ENCODE results near the gene KCNMA1.

Gene KCNMA1

DNA sequence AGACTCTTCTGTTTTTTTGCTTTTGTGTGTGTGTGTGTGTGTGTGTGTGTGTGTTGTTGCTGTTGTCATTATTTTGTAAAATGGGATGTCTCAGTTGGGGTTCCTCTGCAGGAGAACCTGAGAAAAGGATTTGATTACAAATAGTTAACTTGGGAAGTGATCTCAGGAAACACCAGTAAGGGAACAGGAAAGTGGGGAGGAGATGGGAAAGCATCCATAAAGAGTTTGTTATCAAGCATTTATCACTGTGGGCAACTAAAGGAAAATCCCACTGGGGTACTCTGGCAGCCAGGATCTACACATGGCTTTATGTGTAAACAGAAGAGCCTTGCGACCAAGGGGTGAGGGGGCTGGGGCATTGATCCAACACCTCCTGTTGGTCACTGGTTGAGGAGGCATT, 485.4 kb downstream of the KCNMA1 start:
- WGBS, 2 experiments: 89 to 91% methylated on average over 1 of the region's 1 CpG
- no peaks in the 10 kb centered on the region for H3K9me3 ChIP-seq (ENCODE audit: control insufficient read depth, low read length)
- H3K4me1 ChIP-seq (ENCODE audit: control insufficient read depth, insufficient read depth, low read length): no peaks in the 10 kb centered on the region
- no peak overlapping the region for H3K27ac ChIP-seq (ENCODE audit: insufficient read depth, low read depth, low read length, poor library complexity, severe bottlenecking)
- no peak overlapping the region for H3K4me3 ChIP-seq (ENCODE audit: insufficient read depth, low read depth, low read length)
- no peaks in the 10 kb centered on the region for H3K36me3 ChIP-seq (ENCODE audit: control insufficient read depth, insufficient read depth, low read length)
- peaks cover 3% of the 10 kb centered on the region for H3K27me3 ChIP-seq (ENCODE audit: control insufficient read depth, insufficient read depth, low read length, poor library complexity, severe bottlenecking)

DNA sequence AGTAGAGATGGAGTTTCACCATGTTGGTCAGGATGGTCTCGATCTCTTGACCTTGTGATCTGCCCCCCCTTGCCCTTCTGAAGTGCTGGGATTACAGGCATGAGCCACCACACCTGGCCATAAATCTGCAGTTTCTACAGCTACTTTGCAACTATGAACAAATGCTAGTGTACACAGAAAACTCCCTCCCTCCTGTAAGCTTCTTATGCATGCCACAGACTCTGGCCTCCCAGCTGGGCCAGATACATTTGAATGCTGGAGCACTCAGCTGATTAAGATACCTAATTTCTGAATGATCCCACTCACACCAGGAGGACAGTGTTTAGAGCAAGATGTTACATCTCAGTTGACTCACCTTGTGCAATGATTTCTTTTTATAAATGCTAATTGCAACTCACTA, 486.2 kb downstream of the KCNMA1 start:
- Histone ChIP-seq H3K9me3 (ENCODE audit: control insufficient read depth, low read length) (no peaks in the 10 kb centered on the region), H3K27me3 (ENCODE audit: control insufficient read depth, insufficient read depth, low read length, poor library complexity, severe bottlenecking) (peaks cover 3% of the 10 kb centered on the region), H3K4me3 (ENCODE audit: insufficient read depth, low read depth, low read length) (no peak overlapping the region), H3K27ac (ENCODE audit: insufficient read depth, low read depth, low read length, poor library complexity, severe bottlenecking) (no peak overlapping the region), H3K36me3 (ENCODE audit: control insufficient read depth, insufficient read depth, low read length) (no peaks in the 10 kb centered on the region), H3K4me1 (ENCODE audit: control insufficient read depth, insufficient read depth, low read length) (peaks cover 2% of the 10 kb centered on the region)
- WGBS, 2 experiments: 85% methylated on average over 1 of the region's 1 CpG

DNA sequence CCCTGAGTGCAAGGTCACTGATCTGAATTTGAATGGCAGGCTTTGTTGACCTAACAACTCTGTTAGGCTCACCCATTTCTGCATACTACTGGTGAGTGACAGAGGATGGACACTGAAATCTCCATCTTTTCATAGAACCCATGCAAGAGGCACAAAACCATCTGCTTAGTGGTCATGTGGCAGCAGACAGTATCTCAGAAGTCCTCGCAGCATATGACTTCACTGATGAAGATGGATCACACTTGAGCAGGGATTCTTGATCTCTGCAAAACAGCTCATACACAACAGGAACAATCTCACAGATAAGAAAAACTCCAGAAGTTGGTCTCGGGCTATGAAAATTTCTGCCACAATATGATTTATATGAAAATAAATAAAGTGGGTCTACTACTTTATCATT, 487.9 kb downstream of the KCNMA1 start:
- peaks cover 3% of the 10 kb centered on the region for H3K27me3 ChIP-seq (ENCODE audit: control insufficient read depth, insufficient read depth, low read length, poor library complexity, severe bottlenecking)
- H3K9me3 ChIP-seq (ENCODE audit: control insufficient read depth, low read length): no peaks in the 10 kb centered on the region
- WGBS, 2 experiments: 87 to 96% methylated on average over 1 of the region's 2 CpGs
- no peak overlapping the region for H3K4me3 ChIP-seq (ENCODE audit: insufficient read depth, low read depth, low read length)
- H3K4me1 ChIP-seq (ENCODE audit: control insufficient read depth, insufficient read depth, low read length): peaks cover 2% of the 10 kb centered on the region
- no peak overlapping the region for H3K27ac ChIP-seq (ENCODE audit: insufficient read depth, low read depth, low read length, poor library complexity, severe bottlenecking)
- H3K36me3 ChIP-seq (ENCODE audit: control insufficient read depth, insufficient read depth, low read length): no peaks in the 10 kb centered on the region

DNA sequence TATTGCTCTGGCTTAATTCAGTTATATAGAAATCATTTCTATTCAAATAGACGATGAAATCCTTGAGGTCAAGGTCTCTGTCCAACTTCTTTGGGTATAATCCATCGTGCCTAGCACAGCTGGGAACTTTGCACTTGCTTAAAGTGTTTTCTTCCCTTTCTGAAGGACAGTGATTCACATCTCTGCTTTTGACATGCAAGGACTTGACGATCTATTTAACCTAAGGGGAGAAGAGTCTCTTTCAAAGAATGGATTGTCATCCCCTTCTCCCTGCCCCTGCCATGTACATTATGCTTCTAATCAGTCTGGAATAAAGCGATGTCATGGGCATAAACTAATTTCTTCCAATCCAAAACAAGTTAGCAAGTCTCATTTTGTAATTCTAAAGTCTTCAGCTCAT, 488.6 kb downstream of the KCNMA1 start:
- no peak overlapping the region for H3K4me3 ChIP-seq (ENCODE audit: insufficient read depth, low read depth, low read length)
- H3K9me3 ChIP-seq (ENCODE audit: control insufficient read depth, low read length): no peaks in the 10 kb centered on the region
- H3K4me1 ChIP-seq (ENCODE audit: control insufficient read depth, insufficient read depth, low read length): peaks cover 2% of the 10 kb centered on the region
- WGBS, 2 experiments: 78 to 82% methylated on average over 4 of the region's 4 CpGs
- H3K27me3 ChIP-seq (ENCODE audit: control insufficient read depth, insufficient read depth, low read length, poor library complexity, severe bottlenecking): peaks cover 3% of the 10 kb centered on the region
- H3K36me3 ChIP-seq (ENCODE audit: control insufficient read depth, insufficient read depth, low read length): no peaks in the 10 kb centered on the region
- no peak overlapping the region for H3K27ac ChIP-seq (ENCODE audit: insufficient read depth, low read depth, low read length, poor library complexity, severe bottlenecking)

DNA sequence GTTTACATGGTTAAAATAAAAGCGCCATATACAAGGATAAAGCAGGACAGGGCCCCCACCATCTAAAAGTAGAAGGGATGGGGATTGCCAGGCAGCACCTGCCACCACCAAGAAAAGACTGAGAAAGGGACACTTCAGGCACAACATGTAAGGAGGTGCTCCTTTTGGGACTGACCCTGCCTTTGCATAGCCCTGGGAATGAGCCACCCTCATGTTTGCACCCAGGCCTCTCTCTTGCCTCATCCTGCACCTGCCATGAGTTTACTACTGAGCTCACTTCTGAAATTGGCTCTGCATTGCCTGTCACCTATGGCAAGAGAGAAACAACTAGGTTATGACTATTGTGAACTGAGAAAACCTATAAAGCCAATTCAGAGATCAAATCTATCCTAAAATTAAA, 489.7 kb downstream of the KCNMA1 start:
- H3K27me3 ChIP-seq (ENCODE audit: control insufficient read depth, insufficient read depth, low read length, poor library complexity, severe bottlenecking): peaks cover 3% of the 10 kb centered on the region
- peaks cover 2% of the 10 kb centered on the region for H3K4me1 ChIP-seq (ENCODE audit: control insufficient read depth, insufficient read depth, low read length)
- no peaks in the 10 kb centered on the region for H3K9me3 ChIP-seq (ENCODE audit: control insufficient read depth, low read length)
- no peak overlapping the region for H3K4me3 ChIP-seq (ENCODE audit: insufficient read depth, low read depth, low read length)
- H3K27ac ChIP-seq (ENCODE audit: insufficient read depth, low read depth, low read length, poor library complexity, severe bottlenecking): no peak overlapping the region
- no peaks in the 10 kb centered on the region for H3K36me3 ChIP-seq (ENCODE audit: control insufficient read depth, insufficient read depth, low read length)
- WGBS, 2 experiments: 93 to 100% methylated on average over 1 of the region's 1 CpG

DNA sequence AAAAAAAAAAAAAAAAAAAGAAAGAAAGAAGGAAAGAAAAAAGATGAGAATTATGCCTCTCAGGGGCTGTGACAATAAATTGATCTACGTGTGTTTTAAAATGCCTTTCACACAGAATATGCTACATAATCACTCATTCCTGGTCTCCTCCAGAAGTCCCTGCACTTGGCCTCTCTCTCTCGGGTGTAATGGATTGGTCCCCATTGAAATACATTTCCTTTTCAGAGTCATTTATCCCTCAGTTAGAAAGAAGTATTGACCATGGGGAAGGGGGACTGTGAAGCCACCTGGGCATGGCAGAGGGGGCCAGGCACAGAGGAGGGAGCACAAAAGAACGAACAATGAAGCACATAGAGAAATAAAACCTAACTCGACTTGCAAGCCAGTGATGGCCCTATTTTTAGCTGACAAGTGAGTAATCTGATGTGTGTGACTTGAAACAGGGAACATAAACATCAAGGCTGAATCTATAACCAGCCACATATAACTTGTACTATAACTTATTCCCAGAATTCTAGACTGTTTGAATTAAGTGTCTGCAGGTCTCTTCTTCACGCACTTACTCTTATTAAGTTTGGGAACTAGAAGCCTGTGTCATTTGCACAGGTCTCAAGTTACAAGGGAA, 490.8 kb downstream of the KCNMA1 start:
- WGBS, 2 experiments: 87 to 97% methylated on average over 5 of the region's 5 CpGs
- Histone ChIP-seq H3K27ac (ENCODE audit: insufficient read depth, low read depth, low read length, poor library complexity, severe bottlenecking) (no peak overlapping the region), H3K4me1 (ENCODE audit: control insufficient read depth, insufficient read depth, low read length) (peaks cover 2% of the 10 kb centered on the region), H3K9me3 (ENCODE audit: control insufficient read depth, low read length) (no peaks in the 10 kb centered on the region), H3K27me3 (ENCODE audit: control insufficient read depth, insufficient read depth, low read length, poor library complexity, severe bottlenecking) (peaks cover 3% of the 10 kb centered on the region), H3K4me3 (ENCODE audit: insufficient read depth, low read depth, low read length) (no peak overlapping the region), H3K36me3 (ENCODE audit: control insufficient read depth, insufficient read depth, low read length) (no peaks in the 10 kb centered on the region)

DNA sequence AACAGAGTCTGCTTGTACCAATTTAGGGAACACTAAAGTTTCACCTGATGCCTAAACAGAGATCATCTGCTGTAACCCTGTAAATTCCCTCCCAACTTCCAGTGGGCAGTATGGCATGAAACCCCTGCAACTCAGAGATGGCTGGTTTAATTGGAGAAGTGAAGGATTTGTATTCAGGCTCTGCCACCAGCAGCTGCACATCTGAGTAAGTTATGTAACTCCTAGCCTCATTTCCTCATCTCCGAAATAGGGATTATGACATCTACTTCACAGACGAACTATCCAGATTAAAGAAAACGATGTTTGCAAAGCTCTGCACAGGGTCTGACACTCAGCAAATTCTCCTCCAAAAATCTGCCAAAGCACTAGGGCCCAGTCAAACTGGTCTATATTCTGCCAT, 493.0 kb downstream of the KCNMA1 start:
- Histone ChIP-seq H3K9me3 (ENCODE audit: control insufficient read depth, low read length) (no peaks in the 10 kb centered on the region), H3K27ac (ENCODE audit: insufficient read depth, low read depth, low read length, poor library complexity, severe bottlenecking) (no peak overlapping the region), H3K4me3 (ENCODE audit: insufficient read depth, low read depth, low read length) (no peak overlapping the region), H3K27me3 (ENCODE audit: control insufficient read depth, insufficient read depth, low read length, poor library complexity, severe bottlenecking) (peaks cover 9% of the 10 kb centered on the region), H3K4me1 (ENCODE audit: control insufficient read depth, insufficient read depth, low read length) (peaks cover 2% of the 10 kb centered on the region), H3K36me3 (ENCODE audit: control insufficient read depth, insufficient read depth, low read length) (no peaks in the 10 kb centered on the region)
- 92 to 95% methylated on average over 3 of the region's 3 CpGs for WGBS, 2 experiments

DNA sequence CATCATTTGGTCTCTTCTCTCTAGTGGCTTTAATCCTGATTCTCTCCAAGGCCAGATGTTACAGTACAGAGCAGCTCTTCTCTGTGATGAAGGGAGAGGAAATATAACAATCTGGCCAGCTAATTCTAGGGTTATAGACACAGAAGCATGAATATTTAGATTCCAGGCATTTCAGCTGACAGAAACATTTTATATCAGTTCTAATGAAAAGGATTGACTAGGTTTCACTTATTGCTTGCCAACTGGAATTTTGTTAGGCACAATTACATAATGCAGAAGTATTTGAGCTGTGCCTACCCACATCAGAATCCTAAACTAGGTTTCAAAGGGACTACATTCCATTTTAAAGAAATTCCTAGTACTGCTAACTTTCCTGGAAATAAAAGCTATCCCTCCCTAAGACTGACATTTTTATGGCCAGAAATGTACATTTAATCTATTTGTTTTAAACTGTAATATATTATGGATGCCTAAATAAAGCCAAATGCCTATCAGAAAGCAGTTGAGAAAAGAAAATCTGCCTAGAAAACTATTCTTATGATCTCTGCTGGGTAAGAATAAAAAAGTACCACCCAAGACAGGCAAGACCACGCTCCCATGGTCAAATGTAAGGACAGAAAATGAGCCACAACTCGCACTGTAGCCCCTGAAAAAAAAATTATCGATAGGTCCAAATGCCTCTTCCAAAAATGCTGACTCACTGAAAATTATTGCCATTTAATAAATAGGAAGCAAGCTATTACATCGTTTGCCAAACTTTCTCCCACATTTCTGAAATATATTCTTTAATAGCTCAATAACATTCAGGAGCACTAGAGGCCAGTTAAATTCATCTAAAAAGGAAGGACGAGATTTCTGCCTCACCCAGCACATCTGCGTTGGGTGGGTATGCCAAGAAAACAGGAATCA, 498.1 kb downstream of the KCNMA1 start:
- Histone ChIP-seq H3K4me1 (ENCODE audit: control insufficient read depth, insufficient read depth, low read length) (no peaks in the 10 kb centered on the region), H3K9me3 (ENCODE audit: control insufficient read depth, low read length) (no peaks in the 10 kb centered on the region), H3K4me3 (ENCODE audit: insufficient read depth, low read depth, low read length) (no peak overlapping the region), H3K27ac (ENCODE audit: insufficient read depth, low read depth, low read length, poor library complexity, severe bottlenecking) (no peak overlapping the region), H3K36me3 (ENCODE audit: control insufficient read depth, insufficient read depth, low read length) (no peaks in the 10 kb centered on the region), H3K27me3 (ENCODE audit: control insufficient read depth, insufficient read depth, low read length, poor library complexity, severe bottlenecking) (peaks cover 37% of the 10 kb centered on the region)
- 93 to 95% methylated on average over 6 of the region's 6 CpGs for WGBS, 2 experiments

DNA sequence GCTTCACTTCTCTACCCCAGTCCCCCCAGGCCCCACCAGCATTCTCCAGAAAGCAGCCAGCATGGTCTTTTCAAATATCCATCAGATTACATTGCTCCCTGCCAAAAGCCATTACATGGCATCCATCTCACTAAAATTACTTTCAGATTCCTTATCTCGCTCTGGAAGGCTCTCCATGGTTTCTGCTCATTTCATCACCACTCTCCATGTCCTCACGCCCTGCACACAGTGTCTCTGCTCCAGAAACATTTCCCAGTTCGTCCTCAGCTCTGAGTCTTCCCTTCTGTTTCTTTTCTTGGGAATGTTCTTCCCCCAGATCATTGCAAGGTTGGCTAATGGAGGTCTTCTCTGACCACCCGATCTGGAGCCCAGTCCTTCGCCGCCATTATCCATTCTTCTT, 499.1 kb downstream of the KCNMA1 start:
- Histone ChIP-seq H3K27me3 (ENCODE audit: control insufficient read depth, insufficient read depth, low read length, poor library complexity, severe bottlenecking) (peaks cover 37% of the 10 kb centered on the region), H3K27ac (ENCODE audit: insufficient read depth, low read depth, low read length, poor library complexity, severe bottlenecking) (no peak overlapping the region), H3K36me3 (ENCODE audit: control insufficient read depth, insufficient read depth, low read length) (no peaks in the 10 kb centered on the region), H3K4me3 (ENCODE audit: insufficient read depth, low read depth, low read length) (no peak overlapping the region), H3K4me1 (ENCODE audit: control insufficient read depth, insufficient read depth, low read length) (no peaks in the 10 kb centered on the region), H3K9me3 (ENCODE audit: control insufficient read depth, low read length) (no peaks in the 10 kb centered on the region)
- 90 to 94% methylated on average over 6 of the region's 6 CpGs for whole genome bisulfite sequencing, 2 experiments

DNA sequence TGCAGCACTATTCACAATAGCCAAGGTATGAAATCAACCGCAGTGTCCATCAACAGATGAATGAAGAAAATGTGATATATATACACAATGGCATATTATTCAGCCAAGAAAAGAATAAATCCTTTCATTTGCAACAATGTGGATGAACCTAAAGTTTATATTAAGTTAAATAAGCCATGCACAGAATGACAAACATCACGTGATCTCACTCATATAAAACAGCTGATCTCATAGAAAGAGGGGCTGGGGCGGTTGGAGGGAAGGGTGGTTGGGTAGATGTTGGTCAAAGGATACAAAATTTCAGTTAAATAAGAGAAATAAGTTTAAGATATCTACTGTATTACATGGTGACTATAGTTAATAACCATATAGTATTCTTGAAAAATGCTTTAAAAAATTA, 502.1 kb downstream of the KCNMA1 start:
- WGBS, 2 experiments: 83% methylated on average over 1 of the region's 3 CpGs; no CpG with 5 or more reads in 1 of the 2 experiments
- Histone ChIP-seq H3K27ac (ENCODE audit: insufficient read depth, low read depth, low read length, poor library complexity, severe bottlenecking) (no peak overlapping the region), H3K36me3 (ENCODE audit: control insufficient read depth, insufficient read depth, low read length) (no peaks in the 10 kb centered on the region), H3K4me3 (ENCODE audit: insufficient read depth, low read depth, low read length) (no peak overlapping the region), H3K4me1 (ENCODE audit: control insufficient read depth, insufficient read depth, low read length) (no peaks in the 10 kb centered on the region), H3K27me3 (ENCODE audit: control insufficient read depth, insufficient read depth, low read length, poor library complexity, severe bottlenecking) (peaks cover 40% of the 10 kb centered on the region), H3K9me3 (ENCODE audit: control insufficient read depth, low read length) (no peaks in the 10 kb centered on the region)

All from ectodermal cell (in vitro differentiated cells).